ENCODE results near the gene ANKRD18B. TPM values are rescaled to one million over a fixed set of nuclear protein-coding genes. Genes with fewer than 3 reads are reported as not detected.
A peak's percentile ranks its signal among the peaks of the same experiment; 100 is the strongest.

Gene ANKRD18B
- total and polyA plus RNA-seq, 10 of the 15 experiments (the other 5 are each of a cell fraction or from before 2014, with no cell fraction given) = not detected

GRCh38 chr9:33506626-33507370 is 17.3 kb upstream of the ANKRD18B start:
- Histone ChIP-seq H3K4me2 (ENCODE audit: control insufficient read depth, insufficient read depth) (0 out of 2 replicates have a peak overlapping the region, but pooled peaks have one; percentile 17), H2AFZ (ENCODE audit: control insufficient read depth, low read depth, low read length) (peak overlapping the region; percentile 23), H3K4me3 (no peak overlapping the region), H3K27me3 (replicated peaks in 1 of 2; ENCODE audit: control insufficient read depth in 2 of 2, insufficient read depth in 2 of 2, low read length in 1 of 2) (no peaks in the 10 kb centered on the region; a peak in 1 of 4 replicates), H4K20me1 (ENCODE audit: control insufficient read depth, insufficient read depth) (no peaks in the 10 kb centered on the region), H3K27ac (ENCODE audit: control insufficient read depth, insufficient read depth) (no peak overlapping the region), H3K9ac (ENCODE audit: control insufficient read depth, insufficient read depth, low read length) (no peak overlapping the region), H3K9me3 (replicated peaks; ENCODE audit: control insufficient read depth, insufficient read depth, low read length) (no peaks in the 10 kb centered on the region), H3K79me2 (ENCODE audit: control insufficient read depth, insufficient read depth, low read length) (no peaks in the 10 kb centered on the region), H3K36me3 (ENCODE audit: control insufficient read depth in 2 of 2, insufficient read depth in 2 of 2, low read length in 1 of 2) (no peaks in the 10 kb centered on the region), H3K4me1 (ENCODE audit: control insufficient read depth, insufficient read depth, low read length) (no peaks in the 10 kb centered on the region)
- BruUV-seq (replicated peaks) = no TSS peak
- peak; percentile 45 to 73; a peak in 2 of 4 replicates for TF ChIP-seq BHLHE40 (IDR thresholded peaks at IDR 0.05; ENCODE audit: borderline replicate concordance in 1 of 2, low read depth in 2 of 2, low read length in 1 of 2)
- TF ChIP-seq CHD2 (IDR thresholded peaks at IDR 0.05; ENCODE audit: borderline replicate concordance, low read depth, low read length) = no peak
- FAIRE-seq = peak; percentile 59
- in situ Hi-C loops (cut with MboI) = no loop called here
- ChIA-PET SMC1A (ENCODE audit: uncharacterized antibody, unreplicated experiment) (no interaction called here), POLR2A (no interaction called here), CTCF (interaction anchor here (0.8 kb wide), 1 partner anchor 11 kb away, joined by 3 read pairs; no protein-coding TSS in a partner anchor), RAD21 (ENCODE audit: unreplicated experiment) (no interaction called here)
- intact Hi-C loops (cut with micrococcal nuclease; ENCODE audit: unreplicated experiment) = no loop called here
- ATAC-seq = peak; percentile 38
- WGBS (ENCODE audit: insufficient coverage, insufficient replicate concordance, low lambda C conversion rate, missing lambda C conversion rate) = 46% methylated on average over 7 of the region's 7 CpGs
- no peak for DNase-seq (ENCODE audit: low read depth, low spot score)

GRCh38 chr9:33510262-33511183 is 13.5 kb upstream of the ANKRD18B start:
- no peaks in the 10 kb centered on the region for H3K36me3 ChIP-seq (ENCODE audit: control insufficient read depth in 2 of 2, insufficient read depth in 2 of 2, low read length in 1 of 2)
- H3K4me3 ChIP-seq = peak overlapping the region; percentile 79
- ChIA-PET RAD21 (ENCODE audit: unreplicated experiment) (no interaction called here), SMC1A (ENCODE audit: uncharacterized antibody, unreplicated experiment) (interaction anchor here (0.6 kb wide), 1 partner anchor 213 kb away, joined by 3 read pairs; no protein-coding TSS in a partner anchor), POLR2A (no interaction called here), CTCF (no interaction called here)
- peak overlapping the region; percentile 69 for H3K4me2 ChIP-seq (ENCODE audit: control insufficient read depth, insufficient read depth)
- no peaks in the 10 kb centered on the region; a peak in 1 of 4 replicates for H3K27me3 ChIP-seq (replicated peaks in 1 of 2; ENCODE audit: control insufficient read depth in 2 of 2, insufficient read depth in 2 of 2, low read length in 1 of 2)
- FAIRE-seq (peak; percentile 23), DNase-seq (ENCODE audit: low read depth, low spot score) (no peak), ATAC-seq (peak; percentile 87)
- no peaks in the 10 kb centered on the region for H3K4me1 ChIP-seq (ENCODE audit: control insufficient read depth, insufficient read depth, low read length)
- no peaks in the 10 kb centered on the region for H3K79me2 ChIP-seq (ENCODE audit: control insufficient read depth, insufficient read depth, low read length)
- peak overlapping the region; percentile 65 for H2AFZ ChIP-seq (ENCODE audit: control insufficient read depth, low read depth, low read length)
- H3K27ac ChIP-seq (ENCODE audit: control insufficient read depth, insufficient read depth) = no peak overlapping the region
- H4K20me1 ChIP-seq (ENCODE audit: control insufficient read depth, insufficient read depth) = no peaks in the 10 kb centered on the region
- TSS peak; percentile 74 for BruUV-seq (replicated peaks)
- intact Hi-C loops (cut with micrococcal nuclease; ENCODE audit: unreplicated experiment) = no loop called here
- H3K9me3 ChIP-seq (replicated peaks; ENCODE audit: control insufficient read depth, insufficient read depth, low read length) = no peaks in the 10 kb centered on the region
- H3K9ac ChIP-seq (ENCODE audit: control insufficient read depth, insufficient read depth, low read length) = peak overlapping the region; percentile 47; the same call in 1 of the 2 replicates
- WGBS (ENCODE audit: insufficient coverage, insufficient replicate concordance, low lambda C conversion rate, missing lambda C conversion rate) = 6% methylated on average over 31 of the region's 32 CpGs
- in situ Hi-C loops (cut with MboI) = no loop called here
- TF ChIP-seq RFX5 (IDR thresholded peaks at IDR 0.05; ENCODE audit: low read depth, low read length) (no peak), ASH2L (IDR thresholded peaks at IDR 0.05; ENCODE audit: borderline replicate concordance, low read depth) (no peak), BRCA1 (IDR thresholded peaks at IDR 0.05; ENCODE audit: low read depth, low read length) (no peak), MTA3 (IDR thresholded peaks at IDR 0.05; ENCODE audit: borderline replicate concordance, low read length) (no peak), CREM (IDR thresholded peaks at IDR 0.05; ENCODE audit: low read depth) (peak; percentile 80), ZZZ3 (IDR thresholded peaks at IDR 0.05; ENCODE audit: control insufficient read depth, insufficient read length, low read depth) (no peak), KLF5 (IDR thresholded peaks at IDR 0.05; ENCODE audit: partially characterized antibody) (no peak), POU2F2 (IDR thresholded peaks at IDR 0.05; ENCODE audit: borderline replicate concordance, low read depth, low read length) (no peak), HDGF (IDR thresholded peaks at IDR 0.05) (no peak), CHD4 (IDR thresholded peaks at IDR 0.05) (no peak)

Measured in GM12878 (cell line).